Measurements from ENCODE around the gene CXCL14. TPM values are rescaled to one million over a fixed set of nuclear protein-coding genes. Genes with fewer than 3 reads are reported as not detected.

Gene CXCL14
- total and polyA plus RNA-seq, 2 donors (not counting 1 experiment from before 2014, with no cell fraction given), result not detected

DNA sequence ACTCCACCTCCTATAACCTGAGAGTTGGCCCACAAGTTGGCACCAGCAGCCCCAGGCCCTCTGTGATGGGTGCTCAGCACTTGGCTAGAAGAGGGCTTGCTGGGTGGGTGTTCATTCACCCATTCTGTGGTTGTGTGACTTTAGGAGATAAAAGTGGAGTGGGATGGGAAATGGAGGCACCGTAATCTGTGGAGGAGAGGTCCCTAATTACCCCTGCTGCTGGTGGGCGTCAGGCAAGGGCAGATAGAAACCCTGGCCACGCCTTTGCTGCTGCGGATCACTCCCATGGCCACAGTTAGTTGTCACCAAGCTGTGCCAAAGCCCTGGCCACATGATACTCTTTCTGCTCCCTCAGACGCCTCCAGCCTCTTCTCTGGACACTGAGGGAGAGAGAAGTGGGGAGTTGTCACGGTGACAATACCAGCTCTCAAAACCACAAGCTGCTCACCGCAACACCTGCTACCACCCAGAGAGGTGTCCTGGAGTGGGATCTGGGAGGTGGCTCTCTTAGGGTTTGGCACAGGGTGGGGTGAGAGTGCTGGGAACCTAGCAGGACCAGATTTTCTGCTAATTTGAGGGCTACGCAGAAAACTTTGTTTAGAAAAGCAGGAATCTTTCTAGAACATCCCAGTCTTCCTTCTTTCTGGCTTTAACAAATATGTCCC is 31.1 kb downstream of the CXCL14 start:
- Mint-ChIP-seq H3K27ac (no peak overlapping the region), H3K9me3 (ENCODE audit: insufficient read depth) (no peaks in the 10 kb centered on the region), H3K4me3 (no peak overlapping the region), H3K4me1 (peaks cover 15% of the 10 kb centered on the region), H3K27me3 (peaks cover 74% of the 10 kb centered on the region)
- Histone ChIP-seq H4K20me1 (ENCODE audit: control insufficient read depth, insufficient read depth, low read length, poor library complexity, severe bottlenecking) (no peaks in the 10 kb centered on the region), H3K79me2 (ENCODE audit: control insufficient read depth, insufficient read depth, low read length) (no peaks in the 10 kb centered on the region), H3K9me3 (ENCODE audit: control extremely low read depth in 1 of 3, control insufficient read depth in 2 of 3, insufficient read depth in 1 of 3, low read length in 2 of 3) (no peaks in the 10 kb centered on the region), H2AFZ (ENCODE audit: insufficient read depth, low read depth, low read length, poor library complexity, severe bottlenecking) (no peak overlapping the region), H3K4me3 (ENCODE audit: control extremely low read depth in 1 of 5, extremely low read depth in 1 of 5, insufficient read depth in 1 of 5, low read depth in 2 of 5, low read length in 4 of 5) (no peak overlapping the region), H3K27ac (ENCODE audit: low read length in 2 of 2) (no peak overlapping the region), H3K27me3 (replicated peaks in 1 of 4; ENCODE audit: control extremely low read depth in 1 of 4, control insufficient read depth in 3 of 4, insufficient read depth in 4 of 4, low read length in 3 of 4) (peaks cover 0 to 36% (median 19%) of the 10 kb centered on the region in 4 experiments), H3K36me3 (replicated peaks in 1 of 2; ENCODE audit: control extremely low read depth in 1 of 2, control insufficient read depth in 1 of 2, extremely low read depth in 1 of 2, insufficient read depth in 2 of 2, low read length in 1 of 2) (no peaks in the 10 kb centered on the region), H3K4me2 (replicated peaks; ENCODE audit: low read depth, low read length, poor library complexity, severe bottlenecking) (no peak overlapping the region), H3K4me1 (ENCODE audit: control insufficient read depth in 2 of 2, insufficient read depth in 2 of 2, low read length in 2 of 2) (peaks cover 20 to 21% of the 10 kb centered on the region in 2 donors), H3K9ac (ENCODE audit: low read length) (no peak overlapping the region)
- WGBS (ENCODE audit: insufficient coverage), result 73% methylated on average over 5 of the region's 8 CpGs
- CTCF ChIA-PET, result interaction anchor here (1.1 kb wide), 1 partner anchor 15 kb away, joined by 3 read pairs; no protein-coding TSS in a partner anchor
- no peak for TF ChIP-seq EZH2 (IDR thresholded peaks at IDR 0.05; ENCODE audit: borderline replicate concordance, insufficient read depth, low read depth, low read length, poor library complexity, severe bottlenecking)
- TF ChIP-seq, protein P1, sequence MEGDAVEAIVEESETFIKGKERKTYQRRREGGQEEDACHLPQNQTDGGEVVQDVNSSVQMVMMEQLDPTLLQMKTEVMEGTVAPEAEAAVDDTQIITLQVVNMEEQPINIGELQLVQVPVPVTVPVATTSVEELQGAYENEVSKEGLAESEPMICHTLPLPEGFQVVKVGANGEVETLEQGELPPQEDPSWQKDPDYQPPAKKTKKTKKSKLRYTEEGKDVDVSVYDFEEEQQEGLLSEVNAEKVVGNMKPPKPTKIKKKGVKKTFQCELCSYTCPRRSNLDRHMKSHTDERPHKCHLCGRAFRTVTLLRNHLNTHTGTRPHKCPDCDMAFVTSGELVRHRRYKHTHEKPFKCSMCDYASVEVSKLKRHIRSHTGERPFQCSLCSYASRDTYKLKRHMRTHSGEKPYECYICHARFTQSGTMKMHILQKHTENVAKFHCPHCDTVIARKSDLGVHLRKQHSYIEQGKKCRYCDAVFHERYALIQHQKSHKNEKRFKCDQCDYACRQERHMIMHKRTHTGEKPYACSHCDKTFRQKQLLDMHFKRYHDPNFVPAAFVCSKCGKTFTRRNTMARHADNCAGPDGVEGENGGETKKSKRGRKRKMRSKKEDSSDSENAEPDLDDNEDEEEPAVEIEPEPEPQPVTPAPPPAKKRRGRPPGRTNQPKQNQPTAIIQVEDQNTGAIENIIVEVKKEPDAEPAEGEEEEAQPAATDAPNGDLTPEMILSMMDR (IDR thresholded peaks at IDR 0.05), result no peak
- ATAC-seq (ENCODE audit: low read depth) (no peak), DNase-seq (no peak)
- intact Hi-C loops (cut with micrococcal nuclease), result no loop called here
- POLR2A ChIA-PET, result no interaction called here

DNA sequence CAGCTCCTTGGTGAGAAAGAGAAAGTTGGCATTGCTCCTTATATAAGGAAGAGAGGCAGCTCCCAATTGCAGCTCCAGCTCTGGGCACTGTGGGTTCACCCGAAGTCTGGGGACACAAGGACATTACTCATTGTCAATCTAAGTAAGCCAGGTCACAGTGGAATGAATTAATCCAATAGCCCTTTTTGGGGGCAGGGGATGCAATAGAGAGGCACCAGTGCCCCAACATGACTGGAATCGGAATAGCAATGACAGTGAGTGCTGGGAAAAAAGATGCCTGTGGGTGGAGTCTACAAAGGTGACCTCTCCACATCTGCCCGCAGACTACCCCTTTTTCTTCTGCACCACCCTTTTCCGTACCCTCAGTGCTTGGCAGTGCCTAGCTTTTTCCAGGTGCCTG is 31.9 kb downstream of the CXCL14 start:
- ATAC-seq (ENCODE audit: low read depth), result no peak
- no peak overlapping the region for H3K4me3 ChIP-seq (ENCODE audit: control extremely low read depth in 1 of 5, extremely low read depth in 1 of 5, insufficient read depth in 1 of 5, low read depth in 2 of 5, low read length in 4 of 5)

More for the DNA sequence above, 31.9 kb downstream of the CXCL14 start:
- no peaks in the 10 kb centered on the region for H3K36me3 ChIP-seq (replicated peaks in 1 of 2; ENCODE audit: control extremely low read depth in 1 of 2, control insufficient read depth in 1 of 2, extremely low read depth in 1 of 2, insufficient read depth in 2 of 2, low read length in 1 of 2)
- H3K27ac ChIP-seq (ENCODE audit: low read length in 2 of 2), result no peak overlapping the region
- no peak for TF ChIP-seq EZH2 (IDR thresholded peaks at IDR 0.05; ENCODE audit: borderline replicate concordance, insufficient read depth, low read depth, low read length, poor library complexity, severe bottlenecking)
- TF ChIP-seq, protein P1 (IDR thresholded peaks at IDR 0.05), result no peak
- POLR2A ChIA-PET, result no interaction called here
- intact Hi-C loops (cut with micrococcal nuclease), result no loop called here
- peaks cover 0 to 37% (median 21%) of the 10 kb centered on the region in 4 experiments for H3K27me3 ChIP-seq (replicated peaks in 1 of 4; ENCODE audit: control extremely low read depth in 1 of 4, control insufficient read depth in 3 of 4, insufficient read depth in 4 of 4, low read length in 3 of 4)
- H2AFZ ChIP-seq (ENCODE audit: insufficient read depth, low read depth, low read length, poor library complexity, severe bottlenecking), result no peak overlapping the region
- peaks cover 20 to 21% of the 10 kb centered on the region in 2 donors for H3K4me1 ChIP-seq (ENCODE audit: control insufficient read depth in 2 of 2, insufficient read depth in 2 of 2, low read length in 2 of 2)
- Mint-ChIP-seq H3K9me3 (ENCODE audit: insufficient read depth) (no peaks in the 10 kb centered on the region), H3K27me3 (peaks cover 72% of the 10 kb centered on the region), H3K27ac (no peak overlapping the region), H3K4me1 (peaks cover 15% of the 10 kb centered on the region), H3K4me3 (no peak overlapping the region)
- CTCF ChIA-PET, result no interaction called here
- WGBS (ENCODE audit: insufficient coverage), result 63% methylated on average over 4 of the region's 4 CpGs
- H3K9ac ChIP-seq (ENCODE audit: low read length), result no peak overlapping the region
- H3K9me3 ChIP-seq (ENCODE audit: control extremely low read depth in 1 of 3, control insufficient read depth in 2 of 3, insufficient read depth in 1 of 3, low read length in 2 of 3), result no peaks in the 10 kb centered on the region
- DNase-seq, result no peak
- H4K20me1 ChIP-seq (ENCODE audit: control insufficient read depth, insufficient read depth, low read length, poor library complexity, severe bottlenecking), result no peaks in the 10 kb centered on the region
- H3K4me2 ChIP-seq (replicated peaks; ENCODE audit: low read depth, low read length, poor library complexity, severe bottlenecking), result no peak overlapping the region
- no peaks in the 10 kb centered on the region for H3K79me2 ChIP-seq (ENCODE audit: control insufficient read depth, insufficient read depth, low read length)

Data from B cell (primary cell).